ENCODE measurements around the gene PGLYRP3. TPM values are rescaled to one million over a fixed set of nuclear protein-coding genes. Genes with fewer than 3 reads are reported as not detected.

PGLYRP3 gene
- total RNA-seq, 2 donors from 2014 or later, result not detected

DNA sequence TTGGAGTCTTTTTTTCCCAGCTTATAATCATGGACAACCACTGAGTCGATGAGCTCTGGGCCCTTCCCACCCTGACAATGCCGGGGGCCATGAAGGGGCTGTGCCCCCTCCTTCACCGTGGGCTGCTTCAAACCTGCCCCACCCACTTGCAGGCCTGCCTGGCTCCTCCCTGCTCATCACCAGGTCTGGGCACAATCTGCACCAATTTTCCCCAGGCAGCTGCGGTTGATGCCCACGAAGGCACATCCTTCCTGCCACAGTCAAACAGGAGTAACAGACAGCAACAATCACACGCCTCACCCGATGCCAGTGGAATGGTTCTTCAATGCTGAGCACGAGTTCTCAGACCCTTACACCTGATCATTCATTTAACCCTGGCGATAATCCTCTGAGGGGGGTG, 18.9 kb downstream of the PGLYRP3 start:
- ATAC-seq, result peak in 1 of 2 donors; percentile 19
- Mint-ChIP-seq H3K36me3 (no peaks in the 10 kb centered on the region), H3K27ac (no peak overlapping the region), H3K9me3 (no peaks in the 10 kb centered on the region)
- no peak for DNase-seq (ENCODE audit: low spot score in 2 of 2)

GRCh38 chr1:153293480-153293775, 19.3 kb downstream of the PGLYRP3 start:
- Mint-ChIP-seq H3K36me3 (no peaks in the 10 kb centered on the region), H3K27ac (no peak overlapping the region), H3K9me3 (no peaks in the 10 kb centered on the region)
- ATAC-seq (no peak), DNase-seq (ENCODE audit: low spot score in 2 of 2) (no peak)

DNA sequence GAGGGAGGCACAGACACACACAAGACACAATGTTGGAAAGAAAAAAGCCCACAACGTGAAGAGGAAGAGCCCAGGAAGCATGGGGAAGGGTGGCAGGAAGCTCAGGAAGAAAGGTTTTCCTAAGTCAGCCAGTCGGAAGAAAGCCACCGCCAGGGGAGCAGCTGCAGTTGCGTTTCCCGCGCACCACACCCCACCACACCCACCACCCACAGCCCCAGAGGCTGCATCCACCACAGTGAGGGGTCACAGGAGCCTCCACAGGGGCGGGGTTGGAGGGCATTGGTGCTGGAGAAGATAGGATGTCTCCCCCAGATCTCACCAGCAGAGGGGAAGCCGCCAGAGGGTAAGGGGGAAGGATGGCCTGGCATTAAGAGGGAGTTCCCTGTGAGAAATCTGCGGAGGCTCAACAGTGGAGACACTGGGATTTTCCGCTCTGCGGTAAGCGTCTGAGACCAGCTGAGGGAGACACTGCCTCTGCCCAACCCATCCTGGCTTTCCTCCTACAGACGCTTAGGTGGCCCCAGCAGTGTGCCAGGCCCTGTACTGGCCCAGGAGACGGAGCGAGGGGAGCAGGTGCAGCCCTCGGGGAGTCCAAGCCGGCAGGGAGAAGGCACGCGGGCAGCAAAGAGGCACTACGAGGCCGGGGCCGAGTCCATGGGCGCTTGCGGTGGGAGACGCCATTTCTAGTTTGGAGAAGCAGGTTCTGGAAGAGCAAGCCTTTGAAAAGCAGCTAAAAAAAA, 19.8 kb downstream of the PGLYRP3 start:
- Mint-ChIP-seq H3K9me3 (no peaks in the 10 kb centered on the region), H3K36me3 (no peaks in the 10 kb centered on the region), H3K27ac (no peak overlapping the region)
- no peak for ATAC-seq
- no peak for DNase-seq (ENCODE audit: low spot score in 2 of 2)

DNA sequence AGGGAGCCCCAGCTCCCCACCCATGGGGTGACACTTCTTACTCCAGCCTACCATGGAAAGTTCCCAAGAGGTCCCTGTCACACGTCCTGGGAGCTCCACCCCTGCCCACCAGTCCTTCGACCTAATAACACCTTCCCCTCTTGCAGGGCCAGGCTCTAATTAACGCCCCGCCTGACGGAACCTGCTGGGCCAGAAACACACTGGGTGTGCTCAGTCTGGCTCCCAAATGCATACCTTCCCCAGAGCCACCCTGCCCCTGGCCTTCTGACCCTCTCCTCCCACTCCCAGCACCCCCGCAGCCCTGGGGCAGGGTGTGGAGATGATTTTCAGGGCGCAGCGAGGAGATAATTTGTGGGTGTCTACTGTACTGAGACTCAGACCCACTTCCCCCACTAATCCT, 20.6 kb downstream of the PGLYRP3 start:
- DNase-seq (ENCODE audit: low spot score in 2 of 2) (no peak), ATAC-seq (no peak)
- Mint-ChIP-seq H3K27ac (no peak overlapping the region), H3K9me3 (no peaks in the 10 kb centered on the region), H3K36me3 (no peaks in the 10 kb centered on the region)

GRCh38 chr1:153291514-153291913, 21.2 kb downstream of the PGLYRP3 start:
- ATAC-seq, result peak; percentile 78 to 89
- Mint-ChIP-seq H3K9me3 (no peaks in the 10 kb centered on the region), H3K27ac (no peak overlapping the region), H3K36me3 (no peaks in the 10 kb centered on the region)
- DNase-seq (ENCODE audit: low spot score in 2 of 2), result no peak

GRCh38 chr1:153288634-153289275, 24.0 kb downstream of the PGLYRP3 start:
- Mint-ChIP-seq H3K36me3 (no peaks in the 10 kb centered on the region), H3K27ac (no peak overlapping the region), H3K9me3 (no peaks in the 10 kb centered on the region)
- peak in 1 of 2 donors; percentile 55 for DNase-seq (ENCODE audit: low spot score in 2 of 2)
- ATAC-seq, result peak; percentile 43 to 47

GRCh38 chr1:153277852-153278251, 34.9 kb downstream of the PGLYRP3 start:
- H3K9me3 Mint-ChIP-seq, result no peaks in the 10 kb centered on the region
- ATAC-seq (peak; percentile 67 to 79), DNase-seq (ENCODE audit: low spot score in 2 of 2) (peak in 1 of 2 donors; percentile 54)
- no peaks in the 10 kb centered on the region for H3K36me3 Mint-ChIP-seq
- H3K27ac Mint-ChIP-seq, result no peak overlapping the region

- H3K36me3 Mint-ChIP-seq, result no peaks in the 10 kb centered on the region
- ATAC-seq (no peak), DNase-seq (ENCODE audit: low spot score in 2 of 2) (no peak)
- H3K27ac Mint-ChIP-seq, result no peak overlapping the region
- no peaks in the 10 kb centered on the region for H3K9me3 Mint-ChIP-seq
Measured at GRCh38 chr1:153272186-153272585, 40.6 kb downstream of the PGLYRP3 start.

GRCh38 chr1:153271711-153272110, 41.0 kb downstream of the PGLYRP3 start:
- H3K36me3 Mint-ChIP-seq, result no peaks in the 10 kb centered on the region
- no peak overlapping the region for H3K27ac Mint-ChIP-seq
- no peaks in the 10 kb centered on the region for H3K9me3 Mint-ChIP-seq
- ATAC-seq, result no peak
- no peak for DNase-seq (ENCODE audit: low spot score in 2 of 2)

- no peak for DNase-seq (ENCODE audit: low spot score in 2 of 2)
- H3K36me3 Mint-ChIP-seq, result no peaks in the 10 kb centered on the region
- ATAC-seq, result no peak
- no peak overlapping the region for H3K27ac Mint-ChIP-seq
- H3K9me3 Mint-ChIP-seq, result no peaks in the 10 kb centered on the region
Measured at GRCh38 chr1:153265457-153265856, 47.3 kb downstream of the PGLYRP3 start.

- DNase-seq (ENCODE audit: low spot score in 2 of 2) (no peak), ATAC-seq (peak; percentile 30 to 32)
- Mint-ChIP-seq H3K9me3 (no peaks in the 10 kb centered on the region), H3K27ac (no peak overlapping the region), H3K36me3 (no peaks in the 10 kb centered on the region)
Measured at GRCh38 chr1:153262462-153263157, 50.1 kb downstream of the PGLYRP3 start.

DNA sequence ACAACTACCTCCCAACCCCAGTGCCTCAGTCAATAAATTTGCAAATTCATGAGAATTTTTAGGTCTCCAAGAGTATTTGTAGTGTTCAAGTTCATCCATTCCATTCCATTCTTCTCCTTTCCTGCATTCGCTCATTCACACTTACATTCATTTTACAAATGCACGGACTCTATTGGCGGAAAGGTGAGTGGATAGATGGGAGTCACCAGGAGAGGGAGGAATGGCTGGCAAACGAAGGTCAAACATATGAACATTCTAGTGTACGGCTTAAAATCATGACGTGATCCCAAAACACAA, 50.7 kb downstream of the PGLYRP3 start:
- no peak overlapping the region for H3K27ac Mint-ChIP-seq
- H3K36me3 Mint-ChIP-seq, result no peaks in the 10 kb centered on the region
- DNase-seq (ENCODE audit: low spot score in 2 of 2) (no peak), ATAC-seq (no peak)
- no peaks in the 10 kb centered on the region for H3K9me3 Mint-ChIP-seq

GRCh38 chr1:153261281-153262069, 51.3 kb downstream of the PGLYRP3 start:
- ATAC-seq (peak; percentile 27 to 30), DNase-seq (ENCODE audit: low spot score in 2 of 2) (no peak)
- Mint-ChIP-seq H3K27ac (no peak overlapping the region), H3K36me3 (no peaks in the 10 kb centered on the region), H3K9me3 (no peaks in the 10 kb centered on the region)

- H3K27ac Mint-ChIP-seq, result no peak overlapping the region
- DNase-seq (ENCODE audit: low spot score in 2 of 2) (no peak), ATAC-seq (peak; percentile 39 to 42)
- no peaks in the 10 kb centered on the region for H3K9me3 Mint-ChIP-seq
- no peaks in the 10 kb centered on the region for H3K36me3 Mint-ChIP-seq
Measured at GRCh38 chr1:153260585-153261280, 52.0 kb downstream of the PGLYRP3 start.

GRCh38 chr1:153259387-153259786, 53.4 kb downstream of the PGLYRP3 start, which contains the start of gene LORICRIN:
Gene LORICRIN, plus strand, starts transcription at chr1:153259687. Its CDS starts 1,263 bp downstream, at chr1:153260950.
- Mint-ChIP-seq H3K27ac (no peak within 1 kb of the TSS), H3K36me3 (no peaks in the 10 kb centered on the region), H3K9me3 (no peaks in the 10 kb centered on the region)
- ATAC-seq, result no peak
- DNase-seq (ENCODE audit: low spot score in 2 of 2), result no peak

GRCh38 chr1:153253693-153254092, 59.1 kb downstream of the PGLYRP3 start:
- no peaks in the 10 kb centered on the region for H3K36me3 Mint-ChIP-seq
- H3K9me3 Mint-ChIP-seq, result no peaks in the 10 kb centered on the region
- H3K27ac Mint-ChIP-seq, result no peak overlapping the region
- ATAC-seq (peak in 1 of 2 donors; percentile 24), DNase-seq (ENCODE audit: low spot score in 2 of 2) (no peak)

All from activated naive CD4-positive, alpha-beta T cell treated with anti-CD3 and anti-CD28 coated beads, Interleukin-2, amount 50 U/mL, for 72 hours (primary cell).